K562 (cell line): Measurements from ENCODE around the gene ZDHHC8.

Experiments
- CREB1 ChIP-seq, 2 experiments: sonication (generic) in 1 of 2; formaldehyde crosslinking in 1 of 2; IDR thresholded peaks; 2 replicates each; pipeline versions ENCODE4 v1.6.1 to v1.8.0; 2012 to 2022; ENCODE audit warnings: inconsistent platforms in 1 of 2, mild to moderate bottlenecking in 1 of 2, missing genetic modification reagents in 1 of 2, moderate library complexity in 1 of 2
- CTCF ChIP-seq, 3 experiments: IDR thresholded peaks in 2 of 3; conservative IDR thresholded peaks in 1 of 3; 2 replicates each; pipeline ENCODE4 v1.5.1; 2011 to 2012; ENCODE audit warnings: low read length in 3 of 3, mild to moderate bottlenecking in 3 of 3, control low read depth in 2 of 3, improper control_type of control experiment in 1 of 3, inconsistent platforms in 1 of 3, low read depth in 1 of 3, mixed read lengths in 1 of 3, moderate library complexity in 1 of 3; ENCODE audit not compliant: insufficient read depth in 2 of 3
- ETV6 ChIP-seq, 3 experiments: fragments of 150-350 bp in 1 of 3; sonication (generic) in 1 of 3; formaldehyde crosslinking in 1 of 3; IDR thresholded peaks; 2 replicates each; pipeline versions ENCODE4 v1.6.1 to v1.8.0; 2014 to 2022; ENCODE audit warnings: borderline replicate concordance in 2 of 3, low read depth in 2 of 3, antibody characterized with exemption in 1 of 3, low read length in 1 of 3, mild to moderate bottlenecking in 1 of 3, missing genetic modification reagents in 1 of 3
- JUN ChIP-seq, 2 experiments: sonication (generic) in 1 of 2; formaldehyde crosslinking in 1 of 2; IDR thresholded peaks; 2 replicates each; pipeline versions ENCODE4 v1.6.1 to v1.8.0; 2012 to 2022; ENCODE audit warnings: borderline replicate concordance in 2 of 2, mild to moderate bottlenecking in 2 of 2, improper control_type of control experiment in 1 of 2, low read depth in 1 of 2, low read length in 1 of 2, missing genetic modification reagents in 1 of 2
- MED1 ChIP-seq: sonication (generic); formaldehyde crosslinking; IDR thresholded peaks from 2 replicates; pipeline ENCODE4 v1.8.1; 2023; ENCODE audit warnings: missing genetic modification reagents, borderline replicate concordance
- RAD21 ChIP-seq, 2 experiments: fragments of 250-450 bp in 1 of 2; fragments of 450-650 bp in 1 of 2; sonication (Bioruptor Pico) in 1 of 2; formaldehyde crosslinking in 1 of 2; IDR thresholded peaks in 1 of 2; conservative IDR thresholded peaks in 1 of 2; 2 replicates each; pipeline versions ENCODE4 v1.4.0 to v1.8.0; 2020 to 2022; ENCODE audit warnings: mild to moderate bottlenecking in 2 of 2, moderate library complexity in 1 of 2
- SPI1 ChIP-seq: IDR thresholded peaks from 2 replicates; pipeline ENCODE4 v1.6.1; 2011; ENCODE audit warnings: low read depth, low read length, control low read depth, borderline replicate concordance
- ZNF23 ChIP-seq: fragments of 250-450 bp; sonication (Bioruptor Pico); IDR thresholded peaks from 2 replicates; pipeline ENCODE4 v1.4.0; 2020; ENCODE audit warnings: mild to moderate bottlenecking

GRCh38 chr22:20094197-20094807, 37.3 kb upstream of the ZDHHC8 start:
- TF ChIP-seq MED1 (no peak), RAD21 (CRISPR knock-in tag; conservative IDR thresholded peaks at IDR 0.05 in 1 of 2, IDR thresholded peaks at IDR 0.05 in 1 of 2) (no peak), CTCF (IDR thresholded peaks at IDR 0.05 in 2 of 3, conservative IDR thresholded peaks at IDR 0.05 in 1 of 3; ENCODE audit: insufficient read depth in 2 of 3, low read depth in 1 of 3, low read length in 3 of 3) (no peak), ZNF23 (CRISPR knock-in tag) (no peak), CREB1 (IDR thresholded peaks at IDR 0.05) (no peak), CREB1 (CRISPR knock-in tag; IDR thresholded peaks at IDR 0.05) (no peak), SPI1 (no peak), JUN (IDR thresholded peaks at IDR 0.05; ENCODE audit: borderline replicate concordance, low read depth, low read length) (no peak), JUN (CRISPR knock-in tag; IDR thresholded peaks at IDR 0.05; ENCODE audit: borderline replicate concordance) (no peak), ETV6 (IDR thresholded peaks at IDR 0.05; ENCODE audit: borderline replicate concordance in 1 of 2, low read depth in 2 of 2, low read length in 1 of 2) (no peak), ETV6 (CRISPR knock-in tag; IDR thresholded peaks at IDR 0.05; ENCODE audit: borderline replicate concordance) (no peak)
